AG09309 (cell line): ENCODE results near the gene PHF19.

ENCODE experiments used
- DNase-seq: peaks from one replicate; pipeline ENCODE4 v3.0.0-alpha.2; 2010; ENCODE audit warnings: low read depth
- H3K4me3 ChIP-seq: 2 replicates; pipeline ENCODE4 v1.5.1; 2011; ENCODE audit warnings: mild to moderate bottlenecking, low read depth, low read length, moderate library complexity; ENCODE audit not compliant: control insufficient read depth
- TF ChIP-seq, protein P1 (sequence below): IDR thresholded peaks from 2 replicates; pipeline ENCODE4 v1.5.1; 2011; ENCODE audit warnings: mild to moderate bottlenecking, low read depth, low read length, inconsistent platforms; ENCODE audit not compliant: insufficient read depth, control insufficient read depth; ENCODE audit errors: missing control alignments

Gene PHF19

DNA sequence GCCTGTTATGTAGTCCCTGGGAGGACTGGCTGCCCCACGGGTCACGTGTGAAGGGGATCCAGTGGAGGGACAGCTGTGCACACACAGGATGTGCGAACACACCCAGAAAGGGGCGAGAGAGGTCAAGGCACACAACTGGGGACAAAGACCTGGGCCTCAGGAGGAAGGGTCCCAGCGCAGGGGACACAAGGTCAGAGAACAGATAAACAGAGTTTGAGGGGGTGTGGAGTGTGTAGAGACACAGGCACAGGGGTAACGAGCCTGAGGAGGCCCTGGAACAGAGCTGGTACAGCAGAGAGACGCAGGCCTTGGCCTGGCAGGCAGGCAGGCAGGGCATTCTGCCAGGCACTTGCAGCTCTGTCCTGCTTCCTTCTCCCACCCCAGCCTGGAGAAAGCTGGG is 19.5 kb downstream of the PHF19 start:
- H3K4me3 ChIP-seq = no peak overlapping the region
- DNase-seq = no peak
- TF ChIP-seq, protein P1, sequence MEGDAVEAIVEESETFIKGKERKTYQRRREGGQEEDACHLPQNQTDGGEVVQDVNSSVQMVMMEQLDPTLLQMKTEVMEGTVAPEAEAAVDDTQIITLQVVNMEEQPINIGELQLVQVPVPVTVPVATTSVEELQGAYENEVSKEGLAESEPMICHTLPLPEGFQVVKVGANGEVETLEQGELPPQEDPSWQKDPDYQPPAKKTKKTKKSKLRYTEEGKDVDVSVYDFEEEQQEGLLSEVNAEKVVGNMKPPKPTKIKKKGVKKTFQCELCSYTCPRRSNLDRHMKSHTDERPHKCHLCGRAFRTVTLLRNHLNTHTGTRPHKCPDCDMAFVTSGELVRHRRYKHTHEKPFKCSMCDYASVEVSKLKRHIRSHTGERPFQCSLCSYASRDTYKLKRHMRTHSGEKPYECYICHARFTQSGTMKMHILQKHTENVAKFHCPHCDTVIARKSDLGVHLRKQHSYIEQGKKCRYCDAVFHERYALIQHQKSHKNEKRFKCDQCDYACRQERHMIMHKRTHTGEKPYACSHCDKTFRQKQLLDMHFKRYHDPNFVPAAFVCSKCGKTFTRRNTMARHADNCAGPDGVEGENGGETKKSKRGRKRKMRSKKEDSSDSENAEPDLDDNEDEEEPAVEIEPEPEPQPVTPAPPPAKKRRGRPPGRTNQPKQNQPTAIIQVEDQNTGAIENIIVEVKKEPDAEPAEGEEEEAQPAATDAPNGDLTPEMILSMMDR = no peak

DNA sequence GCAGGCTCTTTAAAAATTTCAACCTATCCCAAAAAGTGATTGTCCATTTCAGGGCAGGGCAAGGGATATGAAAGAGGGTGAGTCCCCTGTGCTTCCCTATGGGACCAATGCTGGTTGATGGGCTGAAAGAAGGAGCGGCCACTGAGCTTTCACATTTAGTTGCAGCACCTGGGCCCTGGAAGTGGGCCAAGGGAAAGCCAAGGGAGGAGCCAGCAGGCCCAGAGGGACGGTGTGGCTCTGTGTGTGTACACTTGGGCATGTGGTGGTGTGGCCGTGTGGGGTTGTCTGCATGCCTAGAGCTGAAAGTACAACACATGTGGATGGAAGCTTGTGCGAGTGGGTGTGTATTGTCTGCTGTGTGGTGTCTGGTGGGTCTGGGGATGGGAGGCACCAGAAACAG is 20.3 kb downstream of the PHF19 start:
- H3K4me3 ChIP-seq = no peak overlapping the region
- no peak for DNase-seq
- TF ChIP-seq, protein P1 = no peak

DNA sequence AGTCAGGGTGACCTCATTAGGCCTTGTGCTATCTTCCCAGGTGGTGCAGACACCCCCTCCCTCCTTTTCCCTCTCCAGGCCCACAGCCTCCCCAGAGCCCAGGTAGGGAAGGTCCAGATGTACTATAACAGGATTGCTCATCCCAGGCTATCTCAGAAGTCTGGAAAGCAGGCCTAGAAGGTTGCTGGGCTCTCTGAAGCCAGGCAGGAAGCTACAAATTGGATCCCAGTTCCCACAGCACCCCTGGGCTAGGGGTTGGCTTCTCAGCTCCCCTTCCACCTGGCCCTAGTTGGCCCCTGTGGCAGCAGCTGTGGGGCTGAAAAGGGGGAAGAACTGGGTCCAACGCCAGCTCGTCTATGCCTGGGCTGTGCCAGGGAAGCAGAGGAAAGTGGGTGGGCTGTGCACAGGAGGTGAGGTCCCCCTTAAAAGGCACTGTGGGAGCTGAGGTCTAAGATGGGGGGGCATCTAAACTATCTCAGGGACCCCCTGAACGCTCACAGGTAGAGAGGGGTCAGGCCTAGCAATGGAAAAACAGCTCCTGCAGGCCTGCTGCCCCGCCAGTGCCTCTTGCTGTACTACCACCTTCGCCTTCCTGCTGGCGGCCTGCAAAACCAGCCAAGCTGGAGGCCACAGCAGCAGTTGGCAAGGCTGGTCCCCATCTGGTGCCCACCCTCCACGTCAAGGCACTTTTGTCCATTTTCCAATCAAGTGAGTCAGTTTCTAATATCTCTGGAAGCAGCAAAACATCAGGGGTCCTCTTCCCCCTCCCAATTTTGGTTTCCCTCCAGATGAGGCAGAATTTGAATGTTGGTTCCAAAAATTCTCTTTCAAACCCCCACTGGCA is 20.9 kb downstream of the PHF19 start:
- TF ChIP-seq, protein P1 = no peak
- H3K4me3 ChIP-seq = no peak overlapping the region
- DNase-seq = no peak

DNA sequence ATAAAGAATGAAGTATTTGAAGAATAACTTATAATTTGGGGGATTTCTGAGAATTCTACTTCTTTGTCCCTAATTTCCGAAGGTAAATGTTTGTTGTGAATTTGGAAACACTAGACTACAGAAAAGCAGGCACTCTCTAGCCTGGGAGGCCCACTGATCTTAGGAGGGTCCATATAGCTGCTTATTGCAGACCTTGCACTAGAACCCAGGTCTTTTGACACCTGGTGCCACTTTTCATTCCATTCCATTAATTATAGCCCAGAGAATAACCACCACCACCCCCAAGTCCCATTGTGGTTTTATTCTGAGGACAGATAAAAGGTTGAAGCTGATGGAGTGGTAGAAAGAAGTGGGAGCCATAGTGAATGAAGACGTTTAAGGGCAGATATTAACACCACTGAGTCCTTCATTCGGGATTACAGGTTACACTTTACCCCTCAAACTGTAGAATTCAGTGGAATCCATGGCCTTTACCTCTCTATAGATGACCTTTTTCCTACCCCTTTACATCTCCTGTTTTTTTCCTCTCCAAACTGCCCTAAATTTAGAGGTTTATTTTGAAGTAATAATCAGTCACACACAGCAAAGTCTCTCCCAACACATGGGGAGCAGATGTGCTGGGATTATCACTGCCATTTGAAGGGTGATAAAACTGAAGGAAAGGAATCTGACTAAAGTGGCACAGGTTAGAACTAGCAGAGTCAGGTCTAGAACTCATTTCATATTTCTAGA is 22.2 kb downstream of the PHF19 start:
- no peak overlapping the region for H3K4me3 ChIP-seq
- TF ChIP-seq, protein P1 = no peak
- no peak for DNase-seq

DNA sequence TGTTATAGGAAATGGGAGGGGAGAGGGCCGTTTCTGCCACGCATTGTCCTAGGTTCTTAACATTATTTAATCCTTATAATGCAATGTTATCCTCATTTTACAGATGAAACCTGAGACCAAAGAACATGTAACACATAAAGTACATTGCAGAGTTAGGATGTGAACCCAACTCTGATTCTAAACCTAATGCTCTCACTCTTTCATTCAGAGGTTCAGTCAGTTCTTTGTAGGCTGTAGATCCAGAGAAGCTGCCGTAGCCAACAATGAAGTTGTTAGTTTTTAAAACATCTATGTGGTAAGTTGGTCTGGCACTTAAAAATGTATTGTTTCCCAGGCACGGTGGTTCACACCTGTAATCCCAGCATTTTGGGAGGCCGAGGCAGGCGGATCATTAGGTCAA is 23.8 kb downstream of the PHF19 start:
- H3K4me3 ChIP-seq = no peak overlapping the region
- no peak for DNase-seq
- TF ChIP-seq, protein P1 = no peak

DNA sequence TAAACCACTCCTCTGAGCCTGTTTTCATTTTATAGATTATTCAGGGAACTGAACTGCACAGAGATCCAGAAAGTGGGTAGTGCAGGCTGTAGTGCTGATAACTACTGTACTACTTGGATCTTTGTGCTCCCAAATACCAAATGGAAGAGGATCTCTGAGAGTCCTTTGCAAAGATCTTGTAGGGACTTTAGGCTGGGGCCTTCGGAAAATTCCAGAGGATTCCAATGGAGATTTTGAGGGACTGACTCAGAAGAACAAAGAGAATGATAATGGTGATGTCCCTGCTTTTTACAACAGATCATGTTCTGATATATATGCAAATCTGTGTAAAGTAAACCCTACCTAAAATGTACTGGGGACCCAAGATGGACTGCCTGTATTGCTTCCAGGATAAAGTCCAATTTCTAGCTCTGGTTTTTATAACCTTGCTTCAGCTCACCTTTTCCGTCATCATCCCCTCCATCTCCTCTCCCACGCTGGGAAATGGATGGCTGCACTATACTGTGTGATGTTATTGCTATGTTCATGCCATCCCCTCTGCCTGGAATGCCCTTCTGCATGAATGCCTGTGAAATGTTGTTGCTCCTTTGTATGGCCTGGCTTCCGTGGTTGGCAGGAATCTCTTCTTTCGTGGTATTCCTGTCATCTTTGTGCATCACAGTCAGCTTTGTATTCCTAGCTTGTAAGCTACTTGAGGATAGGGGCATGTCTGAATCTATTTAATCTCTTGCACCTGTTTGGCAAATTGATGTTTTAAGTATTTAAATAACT is 24.6 kb downstream of the PHF19 start:
- TF ChIP-seq, protein P1 = no peak
- DNase-seq = no peak
- H3K4me3 ChIP-seq = no peak overlapping the region
